GM23338 (cell line): ENCODE data around the gene FTCDNL1.

Experiments
- CREB1 ChIP-seq: fragments of 250-450 bp; sonication (Bioruptor Pico); IDR thresholded peaks from 2 replicates; pipeline ENCODE4 v1.5.0; 2020; ENCODE audit warnings: low read depth, mild to moderate bottlenecking, moderate library complexity
- JUNB ChIP-seq: IDR thresholded peaks from one replicate; pipeline ENCODE4 v1.6.1; 2016; ENCODE audit warnings: antibody characterized with exemption; ENCODE audit not compliant: unreplicated experiment
- POLR2AphosphoS5 ChIP-seq: IDR thresholded peaks from 2 replicates; pipeline ENCODE4 v1.6.1; 2016; ENCODE audit warnings: antibody characterized with exemption, low read depth
- REST ChIP-seq: IDR thresholded peaks from one replicate; pipeline ENCODE4 v1.6.1; 2018; ENCODE audit warnings: antibody characterized with exemption; ENCODE audit not compliant: unreplicated experiment
- TF ChIP-seq, protein P1 (sequence below), 2 experiments: fragments of 200-600 bp in 1 of 2; sonication (generic) in 1 of 2; conservative IDR thresholded peaks; 2 replicates each; pipeline versions ENCODE4 v1.5.1 to v1.6.1; 2016 to 2017; ENCODE audit warnings: antibody characterized with exemption in 2 of 2, low read depth in 2 of 2, mild to moderate bottlenecking in 2 of 2, moderate library complexity in 1 of 2

- no peak for TF ChIP-seq POLR2AphosphoS5
- TF ChIP-seq REST: no peak
- no peak for TF ChIP-seq JUNB
- TF ChIP-seq, protein P1, sequence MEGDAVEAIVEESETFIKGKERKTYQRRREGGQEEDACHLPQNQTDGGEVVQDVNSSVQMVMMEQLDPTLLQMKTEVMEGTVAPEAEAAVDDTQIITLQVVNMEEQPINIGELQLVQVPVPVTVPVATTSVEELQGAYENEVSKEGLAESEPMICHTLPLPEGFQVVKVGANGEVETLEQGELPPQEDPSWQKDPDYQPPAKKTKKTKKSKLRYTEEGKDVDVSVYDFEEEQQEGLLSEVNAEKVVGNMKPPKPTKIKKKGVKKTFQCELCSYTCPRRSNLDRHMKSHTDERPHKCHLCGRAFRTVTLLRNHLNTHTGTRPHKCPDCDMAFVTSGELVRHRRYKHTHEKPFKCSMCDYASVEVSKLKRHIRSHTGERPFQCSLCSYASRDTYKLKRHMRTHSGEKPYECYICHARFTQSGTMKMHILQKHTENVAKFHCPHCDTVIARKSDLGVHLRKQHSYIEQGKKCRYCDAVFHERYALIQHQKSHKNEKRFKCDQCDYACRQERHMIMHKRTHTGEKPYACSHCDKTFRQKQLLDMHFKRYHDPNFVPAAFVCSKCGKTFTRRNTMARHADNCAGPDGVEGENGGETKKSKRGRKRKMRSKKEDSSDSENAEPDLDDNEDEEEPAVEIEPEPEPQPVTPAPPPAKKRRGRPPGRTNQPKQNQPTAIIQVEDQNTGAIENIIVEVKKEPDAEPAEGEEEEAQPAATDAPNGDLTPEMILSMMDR (conservative IDR thresholded peaks at IDR 0.05; ENCODE audit: low read depth in 2 of 2): no peak
- no peak for TF ChIP-seq CREB1 (CRISPR knock-in tag)
Observed at GRCh38 chr2:199806179-199806578, 44.8 kb downstream of the FTCDNL1 start.
